Neural cell (in vitro differentiated cells): ENCODE measurements around the gene URB2. TPM values are rescaled to one million over a fixed set of nuclear protein-coding genes. Genes with fewer than 3 reads are reported as not detected.

Source experiments
- H2AFZ ChIP-seq: fragments of 200-600, 300-800 bp; sonication (generic), shearing (Covaris generic); 2 replicates; pipeline ENCODE4 v1.6.0; 2014; ENCODE audit warnings: low read depth, mild to moderate bottlenecking, antibody characterized with exemption, low read length, moderate library complexity
- H3F3A ChIP-seq: fragments of 200-600 bp; shearing (Covaris generic); 2 replicates; pipeline ENCODE4 v1.6.1; 2016; ENCODE audit warnings: mild to moderate bottlenecking, moderate library complexity, mixed read lengths, antibody characterized with exemption, low read length; ENCODE audit not compliant: insufficient read depth, poor library complexity, severe bottlenecking
- H3K27ac ChIP-seq: fragments of 200-600, 300-800 bp; sonication (generic), shearing (Covaris generic); 2 replicates; pipeline ENCODE4 v1.5.1; 2014; ENCODE audit warnings: mild to moderate bottlenecking, low read length, moderate library complexity
- H3K27me3 ChIP-seq: fragments of 300-800, 200-600 bp; sonication (generic), shearing (Covaris generic); 2 replicates; pipeline ENCODE4 v1.6.0; 2014; ENCODE audit warnings: mild to moderate bottlenecking, low read depth, low read length, moderate library complexity; ENCODE audit not compliant: insufficient read depth
- H3K36me3 ChIP-seq: fragments of 300-800, 200-600 bp; sonication (generic), shearing (Covaris generic); 2 replicates; pipeline ENCODE4 v1.5.1; 2014; ENCODE audit warnings: mild to moderate bottlenecking, antibody characterized with exemption, low read length, moderate library complexity; ENCODE audit not compliant: insufficient read depth
- H3K4me2 ChIP-seq: fragments of 300-800, 200-600 bp; sonication (generic), shearing (Covaris generic); 2 replicates; pipeline ENCODE4 v1.6.0; 2014; ENCODE audit warnings: mild to moderate bottlenecking, low read length
- H3K4me3 ChIP-seq: fragments of 300-800, 200-600 bp; sonication (generic), shearing (Covaris generic); 2 replicates; pipeline ENCODE4 v1.5.1; 2014; ENCODE audit warnings: mild to moderate bottlenecking, low read length, moderate library complexity
- H3K79me2 ChIP-seq: fragments of 200-600 bp; shearing (Covaris generic); replicated peaks from 2 replicates; pipeline ENCODE4 v1.6.0; 2014; ENCODE audit warnings: mild to moderate bottlenecking, low read length, moderate library complexity; ENCODE audit not compliant: insufficient read depth
- H3K9ac ChIP-seq: fragments of 300-800, 200-600 bp; sonication (generic), shearing (Covaris generic); 2 replicates; pipeline ENCODE4 v1.6.1; 2016; ENCODE audit warnings: mild to moderate bottlenecking, low read length, mixed read lengths
- H3K9me2 ChIP-seq: fragments of 200-600 bp; shearing (Covaris generic); 2 replicates; pipeline ENCODE4 v1.6.1; 2016; ENCODE audit warnings: mild to moderate bottlenecking, low read length, mixed read lengths; ENCODE audit not compliant: insufficient read depth
- H3K9me3 ChIP-seq: fragments of 200-600, 300-800 bp; sonication (generic), shearing (Covaris generic); 2 replicates; pipeline ENCODE4 v1.6.1; 2016; ENCODE audit warnings: mild to moderate bottlenecking, mixed run types, low read length, moderate library complexity, mixed read lengths
- H4K20me1 ChIP-seq: fragments of 200-600 bp; shearing (Covaris generic); 2 replicates; pipeline ENCODE4 v1.6.1; 2016; ENCODE audit warnings: mild to moderate bottlenecking, mixed run types; ENCODE audit not compliant: insufficient read depth
- EP300 ChIP-seq: fragments of 450-650 bp; conservative IDR thresholded peaks from 2 replicates; pipeline ENCODE4 v1.6.1; 2014; ENCODE audit warnings: antibody characterized with exemption, mild to moderate bottlenecking, moderate library complexity; ENCODE audit not compliant: poor library complexity, severe bottlenecking
- EZH2 ChIP-seq: fragments of 200-600, 300-800 bp; shearing (Covaris generic), sonication (generic); IDR thresholded peaks from 2 replicates; pipeline ENCODE4 v1.6.1; 2014; ENCODE audit warnings: antibody characterized with exemption, low read length, borderline replicate concordance, mild to moderate bottlenecking; ENCODE audit not compliant: insufficient read depth, poor library complexity, severe bottlenecking
- MXI1 ChIP-seq: fragments of 450-650 bp; conservative IDR thresholded peaks from 2 replicates; pipeline ENCODE4 v1.6.1; 2014; ENCODE audit warnings: antibody characterized with exemption, mild to moderate bottlenecking; ENCODE audit not compliant: poor library complexity, severe bottlenecking
- POLR2AphosphoS5 ChIP-seq: IDR thresholded peaks from 2 replicates; pipeline ENCODE4 v1.6.1; 2012
- RAD21 ChIP-seq: fragments of 450-650 bp; conservative IDR thresholded peaks from 2 replicates; pipeline ENCODE4 v1.6.1; 2014; ENCODE audit warnings: antibody characterized with exemption, mild to moderate bottlenecking, moderate library complexity
- SMC3 ChIP-seq: fragments of 450-650 bp; conservative IDR thresholded peaks from 2 replicates; pipeline ENCODE4 v1.6.1; 2014; ENCODE audit warnings: antibody characterized with exemption, mild to moderate bottlenecking, moderate library complexity; ENCODE audit not compliant: poor library complexity
- TAF1 ChIP-seq: IDR thresholded peaks from 2 replicates; pipeline ENCODE4 v1.6.1; 2012; ENCODE audit warnings: low read depth
- polyA plus RNA-seq: library from polyadenylated mRNA; depleted of rRNA; stranded (reverse); fragments of >200 nt; gene quantifications from 2 replicates; pipeline ENCODE4 v1.2.3, GENCODE V29; 2014
- TF ChIP-seq, protein P1 (sequence below): fragments of 450-650 bp; IDR thresholded peaks from 2 replicates; pipeline ENCODE4 v1.5.1; 2014; ENCODE audit warnings: antibody characterized with exemption, mild to moderate bottlenecking, moderate library complexity; ENCODE audit not compliant: poor library complexity, severe bottlenecking
- TF ChIP-seq, protein P2 (sequence below): IDR thresholded peaks from 2 replicates; pipeline ENCODE4 v1.6.1; 2012; ENCODE audit warnings: borderline replicate concordance

The URB2 gene
- polyA plus RNA-seq, 1 donor from 2014 or later, result 5.7 TPM

DNA sequence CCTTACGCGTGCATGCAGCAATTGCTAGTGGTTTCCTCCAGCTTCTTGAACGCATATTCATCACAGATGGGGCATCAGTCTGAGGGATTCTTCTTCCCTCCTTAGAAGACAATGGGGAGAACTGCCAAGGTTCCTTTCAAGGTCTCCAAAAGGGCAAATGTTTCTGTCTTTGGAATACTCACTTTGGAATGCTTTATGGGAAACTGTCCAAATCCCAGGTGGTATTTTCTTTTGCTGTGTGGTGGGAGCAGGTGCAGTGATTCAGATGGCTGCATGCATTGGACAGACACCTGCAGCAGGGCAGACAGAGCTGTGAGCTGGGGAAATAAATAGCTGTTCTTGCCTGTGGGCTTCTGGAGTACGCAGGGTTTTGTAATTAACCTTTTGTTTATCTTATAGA lies 40.5 kb downstream of the URB2 start:
- Histone ChIP-seq H3F3A (no peaks in the 10 kb centered on the region), H3K9ac (no peak overlapping the region), H3K36me3 (no peaks in the 10 kb centered on the region), H3K4me2 (no peak overlapping the region), H3K9me3 (no peaks in the 10 kb centered on the region), H3K27me3 (no peaks in the 10 kb centered on the region), H2AFZ (no peak overlapping the region), H3K4me3 (no peak overlapping the region), H3K79me2 (no peaks in the 10 kb centered on the region), H3K9me2 (no peaks in the 10 kb centered on the region), H3K27ac (no peak overlapping the region), H4K20me1 (no peaks in the 10 kb centered on the region)
- TF ChIP-seq POLR2AphosphoS5 (no peak), EZH2 (no peak), EP300 (no peak), RAD21 (no peak), MXI1 (no peak), SMC3 (no peak), TAF1 (no peak)
- TF ChIP-seq, protein P1, sequence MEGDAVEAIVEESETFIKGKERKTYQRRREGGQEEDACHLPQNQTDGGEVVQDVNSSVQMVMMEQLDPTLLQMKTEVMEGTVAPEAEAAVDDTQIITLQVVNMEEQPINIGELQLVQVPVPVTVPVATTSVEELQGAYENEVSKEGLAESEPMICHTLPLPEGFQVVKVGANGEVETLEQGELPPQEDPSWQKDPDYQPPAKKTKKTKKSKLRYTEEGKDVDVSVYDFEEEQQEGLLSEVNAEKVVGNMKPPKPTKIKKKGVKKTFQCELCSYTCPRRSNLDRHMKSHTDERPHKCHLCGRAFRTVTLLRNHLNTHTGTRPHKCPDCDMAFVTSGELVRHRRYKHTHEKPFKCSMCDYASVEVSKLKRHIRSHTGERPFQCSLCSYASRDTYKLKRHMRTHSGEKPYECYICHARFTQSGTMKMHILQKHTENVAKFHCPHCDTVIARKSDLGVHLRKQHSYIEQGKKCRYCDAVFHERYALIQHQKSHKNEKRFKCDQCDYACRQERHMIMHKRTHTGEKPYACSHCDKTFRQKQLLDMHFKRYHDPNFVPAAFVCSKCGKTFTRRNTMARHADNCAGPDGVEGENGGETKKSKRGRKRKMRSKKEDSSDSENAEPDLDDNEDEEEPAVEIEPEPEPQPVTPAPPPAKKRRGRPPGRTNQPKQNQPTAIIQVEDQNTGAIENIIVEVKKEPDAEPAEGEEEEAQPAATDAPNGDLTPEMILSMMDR, result no peak
- TF ChIP-seq, protein P2, sequence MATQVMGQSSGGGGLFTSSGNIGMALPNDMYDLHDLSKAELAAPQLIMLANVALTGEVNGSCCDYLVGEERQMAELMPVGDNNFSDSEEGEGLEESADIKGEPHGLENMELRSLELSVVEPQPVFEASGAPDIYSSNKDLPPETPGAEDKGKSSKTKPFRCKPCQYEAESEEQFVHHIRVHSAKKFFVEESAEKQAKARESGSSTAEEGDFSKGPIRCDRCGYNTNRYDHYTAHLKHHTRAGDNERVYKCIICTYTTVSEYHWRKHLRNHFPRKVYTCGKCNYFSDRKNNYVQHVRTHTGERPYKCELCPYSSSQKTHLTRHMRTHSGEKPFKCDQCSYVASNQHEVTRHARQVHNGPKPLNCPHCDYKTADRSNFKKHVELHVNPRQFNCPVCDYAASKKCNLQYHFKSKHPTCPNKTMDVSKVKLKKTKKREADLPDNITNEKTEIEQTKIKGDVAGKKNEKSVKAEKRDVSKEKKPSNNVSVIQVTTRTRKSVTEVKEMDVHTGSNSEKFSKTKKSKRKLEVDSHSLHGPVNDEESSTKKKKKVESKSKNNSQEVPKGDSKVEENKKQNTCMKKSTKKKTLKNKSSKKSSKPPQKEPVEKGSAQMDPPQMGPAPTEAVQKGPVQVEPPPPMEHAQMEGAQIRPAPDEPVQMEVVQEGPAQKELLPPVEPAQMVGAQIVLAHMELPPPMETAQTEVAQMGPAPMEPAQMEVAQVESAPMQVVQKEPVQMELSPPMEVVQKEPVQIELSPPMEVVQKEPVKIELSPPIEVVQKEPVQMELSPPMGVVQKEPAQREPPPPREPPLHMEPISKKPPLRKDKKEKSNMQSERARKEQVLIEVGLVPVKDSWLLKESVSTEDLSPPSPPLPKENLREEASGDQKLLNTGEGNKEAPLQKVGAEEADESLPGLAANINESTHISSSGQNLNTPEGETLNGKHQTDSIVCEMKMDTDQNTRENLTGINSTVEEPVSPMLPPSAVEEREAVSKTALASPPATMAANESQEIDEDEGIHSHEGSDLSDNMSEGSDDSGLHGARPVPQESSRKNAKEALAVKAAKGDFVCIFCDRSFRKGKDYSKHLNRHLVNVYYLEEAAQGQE, result no peak

DNA sequence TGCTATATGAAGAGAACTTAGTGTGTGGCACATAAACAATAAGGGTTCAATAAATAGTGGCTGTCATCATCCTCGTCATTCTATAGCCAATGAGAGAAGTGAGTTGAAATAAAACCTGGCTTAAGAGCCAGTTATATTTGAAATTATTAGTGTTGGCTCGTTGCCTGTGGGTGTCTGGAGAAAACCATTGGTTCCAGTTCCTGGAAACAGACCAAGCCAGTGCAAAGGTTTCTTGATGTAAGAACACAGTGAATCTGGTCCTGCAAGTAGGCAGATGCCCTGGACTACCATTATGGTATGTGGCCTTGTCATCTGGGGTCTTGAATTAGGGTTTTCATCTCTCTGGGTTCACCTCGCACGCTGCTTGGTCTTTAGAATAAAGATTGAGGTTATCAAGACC lies 43.3 kb downstream of the URB2 start:
- Histone ChIP-seq H3K9me3 (no peaks in the 10 kb centered on the region), H4K20me1 (no peaks in the 10 kb centered on the region), H3K27ac (no peak overlapping the region), H3K27me3 (no peaks in the 10 kb centered on the region), H3K9me2 (no peaks in the 10 kb centered on the region), H3K36me3 (no peaks in the 10 kb centered on the region), H3K9ac (no peak overlapping the region), H3K4me2 (no peak overlapping the region), H3K79me2 (no peaks in the 10 kb centered on the region), H3F3A (no peaks in the 10 kb centered on the region), H2AFZ (no peak overlapping the region), H3K4me3 (no peak overlapping the region)
- TF ChIP-seq, protein P1, result no peak
- TF ChIP-seq, protein P2, result no peak
